ENCODE data around the gene CLPTM1L. TPM values are rescaled to one million over a fixed set of nuclear protein-coding genes. Genes with fewer than 3 reads are reported as not detected.

CLPTM1L gene
- total RNA-seq, 4 donors from 2014 or later: 78.0 to 143 (median 104) TPM

- no peak for TF ChIP-seq CTCF (IDR thresholded peaks at IDR 0.05)
- TF ChIP-seq EP300 (IDR thresholded peaks at IDR 0.05; ENCODE audit: low read depth): no peak
- TF ChIP-seq POLR2AphosphoS5 (IDR thresholded peaks at IDR 0.05): no peak
- TF ChIP-seq POLR2A (IDR thresholded peaks at IDR 0.05): no peak
- H3K27ac ChIP-seq: no peak overlapping the region
- H3K9me3 ChIP-seq: no peaks in the 10 kb centered on the region
- 94 to 96% methylated on average over 3 to 7 of the region's 7 CpGs for WGBS, 2 donors (ENCODE audit: low coverage in 1 of 2)
- no peaks in the 10 kb centered on the region for H3K27me3 ChIP-seq
- no peak overlapping the region for H3K4me3 ChIP-seq
- intact Hi-C loops (cut with DNase I; ENCODE audit: low total_unique reads) (no loop called here), in situ Hi-C loops (cut with MboI; ENCODE audit: low pct_ligation_motif_present in 1 of 4, low pct_unique_long_range_greater_than_20kb in 1 of 4, low sequenced_read_pairs in 3 of 4) (no loop called here)
- H3K36me3 ChIP-seq: no peaks in the 10 kb centered on the region
- no peak for DNase-seq
- H3K4me1 ChIP-seq: peaks cover 0 to 7% (median 4%) of the 10 kb centered on the region in 4 donors
Observed at GRCh38 chr5:1310118-1310517, 34.8 kb downstream of the CLPTM1L start.

- Histone ChIP-seq H3K9me3 (no peaks in the 10 kb centered on the region), H3K36me3 (no peaks in the 10 kb centered on the region), H3K27ac (no peak overlapping the region), H3K4me1 (no peaks in the 10 kb centered on the region), H3K4me3 (no peak overlapping the region), H3K27me3 (no peaks in the 10 kb centered on the region)
- TF ChIP-seq POLR2AphosphoS5 (IDR thresholded peaks at IDR 0.05) (no peak), CTCF (IDR thresholded peaks at IDR 0.05) (no peak), POLR2A (IDR thresholded peaks at IDR 0.05) (no peak)
- intact Hi-C loops (cut with DNase I; ENCODE audit: low total_unique reads) (no loop called here), in situ Hi-C loops (cut with MboI; ENCODE audit: low pct_ligation_motif_present in 1 of 4, low pct_unique_long_range_greater_than_20kb in 1 of 4, low sequenced_read_pairs in 3 of 4) (no loop called here)
- 79% methylated on average over 2 of the region's 2 CpGs; no CpG with 5 or more reads in 1 of the 2 donors for WGBS, 2 donors (ENCODE audit: low coverage in 1 of 2)
- DNase-seq: no peak
Observed at GRCh38 chr5:1304033-1304432, 40.9 kb downstream of the CLPTM1L start.

GRCh38 chr5:1302258-1302657 is 42.6 kb downstream of the CLPTM1L start:
- 92% methylated on average over 2 of the region's 2 CpGs for WGBS, 2 donors (ENCODE audit: low coverage in 1 of 2)
- intact Hi-C loops (cut with DNase I; ENCODE audit: low total_unique reads) (no loop called here), in situ Hi-C loops (cut with MboI; ENCODE audit: low pct_ligation_motif_present in 1 of 4, low pct_unique_long_range_greater_than_20kb in 1 of 4, low sequenced_read_pairs in 3 of 4) (no loop called here)
- Histone ChIP-seq H3K4me1 (no peaks in the 10 kb centered on the region), H3K27ac (no peak overlapping the region), H3K36me3 (no peaks in the 10 kb centered on the region), H3K9me3 (no peaks in the 10 kb centered on the region), H3K4me3 (no peak overlapping the region), H3K27me3 (no peaks in the 10 kb centered on the region)
- TF ChIP-seq POLR2A (IDR thresholded peaks at IDR 0.05) (no peak), EP300 (IDR thresholded peaks at IDR 0.05; ENCODE audit: low read depth) (no peak), POLR2AphosphoS5 (IDR thresholded peaks at IDR 0.05) (no peak), CTCF (IDR thresholded peaks at IDR 0.05) (no peak)
- no peak for DNase-seq

- intact Hi-C loops (cut with DNase I; ENCODE audit: low total_unique reads): no loop called here
- H3K27me3 ChIP-seq: peaks cover under 1% of the 10 kb centered on the region
- 85 to 91% methylated on average over 5 to 20 of the region's 20 CpGs for WGBS, 2 donors (ENCODE audit: low coverage in 1 of 2)
- in situ Hi-C loops (cut with MboI; ENCODE audit: low pct_ligation_motif_present in 1 of 4, low pct_unique_long_range_greater_than_20kb in 1 of 4, low sequenced_read_pairs in 3 of 4): no loop called here
- no peaks in the 10 kb centered on the region for H3K9me3 ChIP-seq
- H3K4me3 ChIP-seq: no peak overlapping the region
- DNase-seq: no peak
- no peaks in the 10 kb centered on the region for H3K4me1 ChIP-seq
- H3K27ac ChIP-seq: no peak overlapping the region
- no peaks in the 10 kb centered on the region for H3K36me3 ChIP-seq
- TF ChIP-seq EP300 (IDR thresholded peaks at IDR 0.05; ENCODE audit: low read depth) (no peak), POLR2A (IDR thresholded peaks at IDR 0.05) (no peak), POLR2AphosphoS5 (IDR thresholded peaks at IDR 0.05) (no peak), CTCF (IDR thresholded peaks at IDR 0.05) (no peak)
Observed at GRCh38 chr5:1300581-1301083, 44.3 kb downstream of the CLPTM1L start.

Data from transverse colon (tissue), 4 donors.